ENCODE results near the gene LAMP5.

The LAMP5 gene

GRCh38 chr20:9514461-9515213 is at the start of gene LAMP5:
TSS of gene LAMP5 (plus strand) at chr20:9514590. CDS start at chr20:9514853, 263 bp downstream.
- DNase-seq (ENCODE audit: low spot score): no peak
- Mint-ChIP-seq H3K27ac (no peak within 1 kb of the TSS), H3K27me3 (ENCODE audit: low read depth) (peaks cover 71% of the 10 kb centered on the region), H3K4me1 (ENCODE audit: low read depth) (peaks cover 2% of the 10 kb centered on the region), H3K9me3 (no peaks in the 10 kb centered on the region), H3K4me3 (no peak within 1 kb of the TSS), H3K36me3 (ENCODE audit: low read depth) (no peaks in the 10 kb centered on the region)

DNA sequence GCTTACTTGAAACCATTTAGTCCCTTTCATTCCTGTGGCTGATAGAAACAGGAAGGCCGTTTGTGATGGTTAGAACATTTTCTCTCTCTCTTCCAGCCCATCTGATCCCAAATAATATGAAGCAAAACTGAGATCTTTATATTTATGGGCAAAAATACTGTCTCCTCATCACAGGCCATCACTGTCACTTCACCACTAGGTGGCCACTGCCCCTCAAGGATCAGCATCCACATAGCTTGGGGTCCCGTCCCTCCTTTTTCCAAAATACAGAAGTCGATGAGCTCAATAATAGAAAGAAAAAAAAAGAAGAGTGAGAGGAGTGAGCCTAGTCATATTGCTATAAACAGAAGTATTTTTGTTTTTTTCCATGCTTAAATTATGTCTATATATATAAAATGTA is 46.4 kb upstream of the LAMP5 start:
- no peaks in the 10 kb centered on the region for H3K36me3 Mint-ChIP-seq (ENCODE audit: low read depth)
- H3K27me3 Mint-ChIP-seq (ENCODE audit: low read depth): no peaks in the 10 kb centered on the region
- peaks cover 5% of the 10 kb centered on the region for H3K9me3 Mint-ChIP-seq
- H3K4me1 Mint-ChIP-seq (ENCODE audit: low read depth): no peaks in the 10 kb centered on the region
- no peak for DNase-seq (ENCODE audit: low spot score)
- H3K27ac Mint-ChIP-seq: no peak overlapping the region
- no peak overlapping the region for H3K4me3 Mint-ChIP-seq

GRCh38 chr20:9474835-9475415 is 39.5 kb upstream of the LAMP5 start:
- Mint-ChIP-seq H3K36me3 (ENCODE audit: low read depth) (no peaks in the 10 kb centered on the region), H3K4me3 (no peak overlapping the region), H3K4me1 (ENCODE audit: low read depth) (no peaks in the 10 kb centered on the region), H3K9me3 (no peaks in the 10 kb centered on the region), H3K27me3 (ENCODE audit: low read depth) (no peaks in the 10 kb centered on the region), H3K27ac (no peak overlapping the region)
- DNase-seq (ENCODE audit: low spot score): no peak

- Mint-ChIP-seq H3K4me1 (ENCODE audit: low read depth) (no peaks in the 10 kb centered on the region), H3K27ac (no peak overlapping the region), H3K36me3 (ENCODE audit: low read depth) (no peaks in the 10 kb centered on the region), H3K4me3 (no peak overlapping the region), H3K9me3 (no peaks in the 10 kb centered on the region), H3K27me3 (ENCODE audit: low read depth) (no peaks in the 10 kb centered on the region)
- DNase-seq (ENCODE audit: low spot score): no peak
These were observed 38.9 kb upstream of the LAMP5 start for GRCh38 chr20:9475456-9475855.

GRCh38 chr20:9476174-9476573 is 38.2 kb upstream of the LAMP5 start:
- H3K4me3 Mint-ChIP-seq: no peak overlapping the region
- no peak overlapping the region for H3K27ac Mint-ChIP-seq
- no peaks in the 10 kb centered on the region for H3K9me3 Mint-ChIP-seq
- H3K27me3 Mint-ChIP-seq (ENCODE audit: low read depth): no peaks in the 10 kb centered on the region
- H3K4me1 Mint-ChIP-seq (ENCODE audit: low read depth): no peaks in the 10 kb centered on the region
- H3K36me3 Mint-ChIP-seq (ENCODE audit: low read depth): no peaks in the 10 kb centered on the region
- DNase-seq (ENCODE audit: low spot score): no peak

DNA sequence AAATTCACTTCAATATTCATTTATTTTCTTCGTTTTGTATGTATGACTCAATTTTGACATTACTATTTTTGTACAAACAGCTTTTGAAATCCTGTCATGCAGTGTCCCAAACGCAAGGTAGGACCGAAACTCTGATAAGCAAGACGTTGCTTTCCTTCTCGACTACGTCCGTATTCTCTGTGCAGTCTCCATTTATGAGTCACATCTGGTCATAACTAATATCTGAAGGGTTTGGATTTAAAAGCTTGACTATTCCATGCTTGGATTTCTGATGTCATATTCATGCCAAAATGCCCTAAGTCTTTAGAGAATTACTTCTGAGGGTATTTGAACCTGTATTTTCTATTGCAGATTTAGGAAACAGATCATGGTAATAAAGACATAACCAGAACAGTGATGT is 37.8 kb upstream of the LAMP5 start:
- Mint-ChIP-seq H3K9me3 (no peaks in the 10 kb centered on the region), H3K36me3 (ENCODE audit: low read depth) (no peaks in the 10 kb centered on the region), H3K27me3 (ENCODE audit: low read depth) (no peaks in the 10 kb centered on the region), H3K27ac (no peak overlapping the region), H3K4me3 (no peak overlapping the region), H3K4me1 (ENCODE audit: low read depth) (no peaks in the 10 kb centered on the region)
- DNase-seq (ENCODE audit: low spot score): no peak

- Mint-ChIP-seq H3K4me1 (ENCODE audit: low read depth) (no peaks in the 10 kb centered on the region), H3K36me3 (ENCODE audit: low read depth) (no peaks in the 10 kb centered on the region), H3K27ac (no peak overlapping the region), H3K4me3 (no peak overlapping the region), H3K27me3 (ENCODE audit: low read depth) (no peaks in the 10 kb centered on the region), H3K9me3 (no peaks in the 10 kb centered on the region)
- no peak for DNase-seq (ENCODE audit: low spot score)
These were observed 35.6 kb upstream of the LAMP5 start for GRCh38 chr20:9478771-9479170.

DNA sequence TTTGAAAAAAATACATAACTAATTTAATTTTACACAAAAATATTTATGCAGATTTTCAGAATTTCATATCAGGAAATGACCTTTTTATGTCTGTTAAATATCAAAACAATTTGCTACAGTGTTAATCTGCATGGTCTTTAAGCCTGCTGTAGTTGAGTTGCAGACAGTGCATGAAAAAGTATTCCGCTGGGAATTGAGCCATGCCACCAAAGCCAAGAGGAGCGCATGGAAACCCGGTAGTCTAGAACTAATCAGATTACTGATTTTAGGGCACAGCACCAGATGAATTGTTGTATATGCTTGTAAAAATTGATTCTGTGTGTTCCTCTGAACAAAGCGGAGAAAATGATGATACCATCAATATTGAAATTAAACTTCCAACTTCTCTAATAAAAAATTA is 34.3 kb upstream of the LAMP5 start:
- DNase-seq (ENCODE audit: low spot score): no peak
- H3K27ac Mint-ChIP-seq: no peak overlapping the region
- no peaks in the 10 kb centered on the region for H3K4me1 Mint-ChIP-seq (ENCODE audit: low read depth)
- no peaks in the 10 kb centered on the region for H3K9me3 Mint-ChIP-seq
- H3K4me3 Mint-ChIP-seq: no peak overlapping the region
- H3K27me3 Mint-ChIP-seq (ENCODE audit: low read depth): no peaks in the 10 kb centered on the region
- no peaks in the 10 kb centered on the region for H3K36me3 Mint-ChIP-seq (ENCODE audit: low read depth)

DNA sequence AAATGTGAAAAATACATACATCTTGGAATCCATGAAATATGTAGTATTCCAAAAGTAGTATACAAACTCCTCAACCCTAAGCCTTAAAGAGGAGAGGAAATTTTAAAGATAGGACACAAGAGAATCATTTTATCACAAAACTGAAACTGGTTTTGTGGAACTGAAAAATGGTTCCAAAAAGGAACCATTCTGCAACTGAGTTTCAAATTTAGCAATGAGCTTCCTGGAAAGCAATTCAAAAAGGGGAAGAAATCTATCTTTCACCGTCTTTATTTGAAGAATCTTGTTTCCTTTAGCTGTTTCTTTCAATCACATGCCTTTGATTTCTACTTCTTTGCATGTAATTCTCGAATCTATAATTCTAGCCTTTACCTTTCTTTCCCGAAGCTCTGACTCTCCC is 32.2 kb upstream of the LAMP5 start:
- H3K9me3 Mint-ChIP-seq: no peaks in the 10 kb centered on the region
- DNase-seq (ENCODE audit: low spot score): no peak
- no peaks in the 10 kb centered on the region for H3K36me3 Mint-ChIP-seq (ENCODE audit: low read depth)
- H3K4me1 Mint-ChIP-seq (ENCODE audit: low read depth): no peaks in the 10 kb centered on the region
- H3K4me3 Mint-ChIP-seq: no peak overlapping the region
- no peak overlapping the region for H3K27ac Mint-ChIP-seq
- no peaks in the 10 kb centered on the region for H3K27me3 Mint-ChIP-seq (ENCODE audit: low read depth)

DNA sequence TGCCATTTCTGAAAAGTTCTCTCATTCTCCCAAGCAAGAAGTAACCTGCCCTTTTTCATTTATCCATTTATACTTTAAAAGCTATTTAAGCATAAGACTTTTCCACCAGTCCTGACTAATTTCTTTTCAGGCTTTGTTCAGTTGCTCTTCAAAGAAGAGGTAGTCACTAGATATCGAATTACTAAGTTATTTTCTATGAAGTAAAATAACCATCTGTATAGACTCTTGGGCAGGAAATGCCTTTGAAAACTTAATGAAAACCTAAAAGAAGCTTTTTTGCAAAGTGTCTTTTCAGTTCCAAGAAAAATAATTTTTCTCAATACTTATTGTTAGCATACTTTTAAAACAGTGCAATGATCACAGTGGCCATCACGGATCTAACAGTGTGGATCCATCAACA is 31.3 kb upstream of the LAMP5 start:
- no peak overlapping the region for H3K27ac Mint-ChIP-seq
- no peaks in the 10 kb centered on the region for H3K4me1 Mint-ChIP-seq (ENCODE audit: low read depth)
- no peaks in the 10 kb centered on the region for H3K36me3 Mint-ChIP-seq (ENCODE audit: low read depth)
- no peaks in the 10 kb centered on the region for H3K9me3 Mint-ChIP-seq
- no peaks in the 10 kb centered on the region for H3K27me3 Mint-ChIP-seq (ENCODE audit: low read depth)
- no peak for DNase-seq (ENCODE audit: low spot score)
- H3K4me3 Mint-ChIP-seq: no peak overlapping the region

GRCh38 chr20:9485614-9486340 is 28.6 kb upstream of the LAMP5 start:
- no peaks in the 10 kb centered on the region for H3K4me1 Mint-ChIP-seq (ENCODE audit: low read depth)
- no peaks in the 10 kb centered on the region for H3K9me3 Mint-ChIP-seq
- no peak overlapping the region for H3K4me3 Mint-ChIP-seq
- no peak overlapping the region for H3K27ac Mint-ChIP-seq
- no peaks in the 10 kb centered on the region for H3K27me3 Mint-ChIP-seq (ENCODE audit: low read depth)
- no peak for DNase-seq (ENCODE audit: low spot score)
- no peaks in the 10 kb centered on the region for H3K36me3 Mint-ChIP-seq (ENCODE audit: low read depth)

- no peak overlapping the region for H3K27ac Mint-ChIP-seq
- H3K9me3 Mint-ChIP-seq: no peaks in the 10 kb centered on the region
- H3K27me3 Mint-ChIP-seq (ENCODE audit: low read depth): no peaks in the 10 kb centered on the region
- no peak for DNase-seq (ENCODE audit: low spot score)
- H3K36me3 Mint-ChIP-seq (ENCODE audit: low read depth): no peaks in the 10 kb centered on the region
- no peaks in the 10 kb centered on the region for H3K4me1 Mint-ChIP-seq (ENCODE audit: low read depth)
- H3K4me3 Mint-ChIP-seq: no peak overlapping the region
These were observed 27.2 kb upstream of the LAMP5 start for GRCh38 chr20:9487231-9487630.

DNA sequence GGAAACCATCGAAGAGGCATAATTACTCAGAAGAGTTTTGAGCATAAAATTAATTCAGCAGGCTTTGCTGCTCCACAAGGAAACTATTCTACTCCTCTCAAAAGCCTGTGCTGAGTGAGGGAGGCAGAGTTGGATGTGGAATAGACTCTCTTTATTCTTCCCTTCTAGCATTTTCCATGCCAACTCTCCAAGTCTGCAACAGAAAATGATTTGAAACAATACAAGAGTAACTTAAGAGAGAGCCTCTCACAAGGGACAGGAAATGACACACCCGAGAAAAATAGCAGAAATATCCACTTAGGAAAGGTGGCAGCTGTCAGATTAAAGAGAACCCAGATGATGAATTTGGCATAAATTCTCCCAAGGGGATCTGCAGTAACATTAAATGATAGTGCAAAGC is 26.3 kb upstream of the LAMP5 start:
- Mint-ChIP-seq H3K9me3 (no peaks in the 10 kb centered on the region), H3K27ac (no peak overlapping the region), H3K36me3 (ENCODE audit: low read depth) (no peaks in the 10 kb centered on the region), H3K4me3 (no peak overlapping the region), H3K27me3 (ENCODE audit: low read depth) (no peaks in the 10 kb centered on the region), H3K4me1 (ENCODE audit: low read depth) (no peaks in the 10 kb centered on the region)
- DNase-seq (ENCODE audit: low spot score): no peak

GRCh38 chr20:9490161-9490560 is 24.2 kb upstream of the LAMP5 start:
- H3K27me3 Mint-ChIP-seq (ENCODE audit: low read depth): no peaks in the 10 kb centered on the region
- no peaks in the 10 kb centered on the region for H3K36me3 Mint-ChIP-seq (ENCODE audit: low read depth)
- no peaks in the 10 kb centered on the region for H3K4me1 Mint-ChIP-seq (ENCODE audit: low read depth)
- no peak for DNase-seq (ENCODE audit: low spot score)
- H3K9me3 Mint-ChIP-seq: no peaks in the 10 kb centered on the region
- no peak overlapping the region for H3K4me3 Mint-ChIP-seq
- H3K27ac Mint-ChIP-seq: no peak overlapping the region
